Ishikawa (cell line): ENCODE measurements around the gene ANKAR.

Source experiments
- CEBPB ChIP-seq: IDR thresholded peaks from 2 replicates; pipeline ENCODE4 v1.6.1; 2012
- CREB1 ChIP-seq: IDR thresholded peaks from 2 replicates; pipeline ENCODE4 v1.6.1; 2012; ENCODE audit warnings: low read depth
- EGR1 ChIP-seq: IDR thresholded peaks from 2 replicates; pipeline ENCODE4 v1.6.1; 2012
- EP300 ChIP-seq: IDR thresholded peaks from 2 replicates; pipeline ENCODE4 v1.6.1; 2012; ENCODE audit warnings: borderline replicate concordance
- FOXM1 ChIP-seq: IDR thresholded peaks from 2 replicates; pipeline ENCODE4 v1.6.1; 2012; ENCODE audit warnings: low read depth, borderline replicate concordance
- NFIC ChIP-seq: IDR thresholded peaks from 2 replicates; pipeline ENCODE4 v1.6.1; 2012
- RAD21 ChIP-seq: IDR thresholded peaks from 2 replicates; pipeline ENCODE4 v1.6.1; 2012; ENCODE audit warnings: low read depth
- REST ChIP-seq: IDR thresholded peaks from 2 replicates; pipeline ENCODE4 v1.6.1; 2012; ENCODE audit warnings: low read depth, mild to moderate bottlenecking
- TAF1 ChIP-seq: IDR thresholded peaks from 2 replicates; pipeline ENCODE4 v1.6.1; 2012; ENCODE audit warnings: low read depth, mild to moderate bottlenecking
- TCF12 ChIP-seq: IDR thresholded peaks from 2 replicates; pipeline ENCODE4 v1.6.1; 2012; ENCODE audit warnings: low read depth
- TEAD4 ChIP-seq: IDR thresholded peaks from 2 replicates; pipeline ENCODE4 v1.6.1; 2012
- YY1 ChIP-seq: IDR thresholded peaks from 2 replicates; pipeline ENCODE4 v1.6.1; 2012; ENCODE audit warnings: low read depth
- ZBTB7A ChIP-seq: IDR thresholded peaks from 2 replicates; pipeline ENCODE4 v1.6.1; 2012; ENCODE audit warnings: low read depth
- TF ChIP-seq, protein P1 (sequence below): IDR thresholded peaks from 2 replicates; pipeline ENCODE4 v1.6.1; 2012
- TF ChIP-seq, protein P2 (sequence below): IDR thresholded peaks from 2 replicates; pipeline ENCODE4 v1.6.1; 2012

Gene ANKAR

DNA sequence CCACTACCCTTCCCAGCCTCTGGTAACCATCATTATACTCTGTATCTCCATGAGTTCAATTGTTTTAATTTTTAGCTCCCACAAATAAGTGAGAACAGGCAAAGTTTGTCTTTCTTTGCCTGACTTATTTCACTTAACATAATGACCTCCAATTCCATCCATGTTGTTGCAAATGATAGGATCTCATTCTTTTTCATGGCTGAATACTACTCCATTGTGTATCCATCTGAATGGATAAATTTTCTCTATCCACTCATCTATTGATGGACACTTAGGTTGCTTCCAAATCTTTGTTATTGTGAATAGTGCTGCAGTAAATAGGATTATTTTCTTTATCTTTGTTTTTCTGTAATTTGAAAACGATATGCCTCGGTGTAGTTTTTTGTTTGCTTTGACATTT lies 26.2 kb downstream of the ANKAR start:
- TF ChIP-seq REST (no peak), EGR1 (no peak), RAD21 (no peak), YY1 (no peak), NFIC (no peak), TAF1 (no peak), TEAD4 (no peak)
- TF ChIP-seq, protein P1, sequence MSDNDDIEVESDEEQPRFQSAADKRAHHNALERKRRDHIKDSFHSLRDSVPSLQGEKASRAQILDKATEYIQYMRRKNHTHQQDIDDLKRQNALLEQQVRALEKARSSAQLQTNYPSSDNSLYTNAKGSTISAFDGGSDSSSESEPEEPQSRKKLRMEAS: no peak

DNA sequence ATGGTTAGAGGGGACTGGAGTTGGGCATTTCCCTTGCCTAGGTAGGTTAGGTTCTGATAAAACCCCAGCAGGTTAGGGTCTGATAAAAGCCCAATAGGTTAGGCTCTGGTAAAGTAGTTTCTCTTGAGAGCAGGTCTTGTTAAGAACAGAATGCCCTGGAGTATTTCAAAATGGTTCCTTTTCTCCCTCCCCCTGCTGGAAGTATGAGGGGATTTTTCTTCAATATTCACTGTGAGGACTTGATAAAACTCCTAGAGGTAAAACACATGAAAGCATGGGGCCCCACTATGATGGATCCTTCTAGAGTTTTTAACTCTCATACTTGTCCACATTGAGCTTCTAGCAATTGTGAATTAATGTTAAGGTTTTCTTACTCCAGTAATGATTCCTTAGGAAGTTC lies 27.6 kb downstream of the ANKAR start:
- TF ChIP-seq TAF1: no peak

DNA sequence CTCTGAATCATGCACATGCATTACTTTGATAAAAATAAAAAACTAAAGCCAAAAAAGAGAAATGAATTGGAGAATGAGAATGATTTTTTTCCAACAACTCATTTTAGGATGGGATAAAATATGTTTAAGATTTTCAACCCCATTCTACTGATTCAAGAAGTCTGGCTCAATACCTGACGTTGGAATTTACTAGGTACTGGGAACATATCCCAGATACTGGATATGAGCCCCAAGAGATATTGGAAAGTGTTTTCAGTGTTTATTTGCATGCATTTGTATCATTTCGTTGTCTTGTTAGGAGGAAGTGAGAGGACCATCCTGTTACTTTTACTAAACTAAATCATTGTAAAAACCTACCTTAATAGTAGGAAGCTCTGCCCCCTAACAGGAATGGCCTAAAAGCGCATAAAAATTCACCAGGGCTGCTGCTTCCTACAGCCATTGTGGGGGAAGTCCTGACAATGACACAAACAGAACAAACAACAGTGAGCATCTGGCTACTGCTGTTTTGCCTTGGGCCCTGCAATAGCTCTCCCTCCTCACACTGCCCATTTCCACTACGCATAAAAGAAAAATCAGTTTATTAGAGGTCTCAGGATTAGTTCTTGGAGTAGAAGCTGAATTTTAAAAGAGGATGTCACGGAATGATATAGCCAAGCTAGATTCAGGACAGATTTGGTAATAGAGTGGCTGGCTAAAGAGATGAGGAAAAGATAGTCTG lies 35.2 kb downstream of the ANKAR start:
- TF ChIP-seq ZBTB7A (no peak), TCF12 (no peak), REST (no peak), EGR1 (no peak), TEAD4 (no peak), FOXM1 (no peak), RAD21 (no peak), YY1 (no peak), EP300 (no peak)
- TF ChIP-seq, protein P1: no peak
- TF ChIP-seq, protein P2, sequence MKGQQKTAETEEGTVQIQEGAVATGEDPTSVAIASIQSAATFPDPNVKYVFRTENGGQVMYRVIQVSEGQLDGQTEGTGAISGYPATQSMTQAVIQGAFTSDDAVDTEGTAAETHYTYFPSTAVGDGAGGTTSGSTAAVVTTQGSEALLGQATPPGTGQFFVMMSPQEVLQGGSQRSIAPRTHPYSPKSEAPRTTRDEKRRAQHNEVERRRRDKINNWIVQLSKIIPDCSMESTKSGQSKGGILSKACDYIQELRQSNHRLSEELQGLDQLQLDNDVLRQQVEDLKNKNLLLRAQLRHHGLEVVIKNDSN: no peak

- TF ChIP-seq FOXM1 (no peak), CREB1 (no peak), EGR1 (no peak), NFIC (no peak)
Observed at GRCh38 chr2:189719571-189719970, 45.1 kb downstream of the ANKAR start.

DNA sequence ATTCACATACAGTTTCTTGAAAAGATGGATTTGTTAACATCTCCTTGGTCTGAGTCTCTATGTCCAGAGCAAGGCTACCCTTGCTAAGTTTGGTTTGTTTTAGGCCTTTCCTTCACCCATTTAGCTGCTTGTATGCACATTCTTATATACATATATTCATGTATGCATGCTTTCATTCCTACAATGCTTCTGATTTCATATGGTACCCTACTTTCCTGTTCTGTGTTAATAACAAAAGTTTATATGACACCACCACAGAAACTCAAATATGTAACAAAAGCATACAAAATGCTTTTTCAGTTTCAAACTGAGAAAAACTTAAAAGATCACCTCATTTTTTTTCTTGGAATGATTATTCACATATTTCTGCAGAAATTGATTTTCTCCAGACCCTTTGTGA lies 48.7 kb downstream of the ANKAR start:
- TF ChIP-seq CREB1: no peak
- no peak for TF ChIP-seq TEAD4
- no peak for TF ChIP-seq NFIC
- TF ChIP-seq ZBTB7A: no peak
- no peak for TF ChIP-seq EGR1
- TF ChIP-seq, protein P2: no peak
- no peak for TF ChIP-seq TCF12
- no peak for TF ChIP-seq RAD21
- no peak for TF ChIP-seq TAF1
- no peak for TF ChIP-seq FOXM1
- TF ChIP-seq EP300: no peak
- no peak for TF ChIP-seq CEBPB
- TF ChIP-seq, protein P1: no peak
